Erythroblast (primary cell): ENCODE data around the gene VASH2.
"Not testable (repeated sequence)": the region's sequence is repeated elsewhere in the genome, so short reads cannot be mapped to it uniquely, and the experiment has no call there.

Experiments used
- DNase-seq, 2 experiments: peaks; one replicate each; lab custom pipeline; 2025; lab: John Stamatoyannopoulos, UW
- GATA1 ChIP-seq: IDR thresholded peaks from 2 replicates; pipeline ENCODE4 v1.6.1; 2011; ENCODE audit warnings: low read depth, mild to moderate bottlenecking, control low read depth, low read length, moderate library complexity
- POLR2A ChIP-seq: IDR thresholded peaks from 2 replicates; pipeline ENCODE4 v1.6.1; 2011; ENCODE audit warnings: mild to moderate bottlenecking, low read length

VASH2 gene

DNA sequence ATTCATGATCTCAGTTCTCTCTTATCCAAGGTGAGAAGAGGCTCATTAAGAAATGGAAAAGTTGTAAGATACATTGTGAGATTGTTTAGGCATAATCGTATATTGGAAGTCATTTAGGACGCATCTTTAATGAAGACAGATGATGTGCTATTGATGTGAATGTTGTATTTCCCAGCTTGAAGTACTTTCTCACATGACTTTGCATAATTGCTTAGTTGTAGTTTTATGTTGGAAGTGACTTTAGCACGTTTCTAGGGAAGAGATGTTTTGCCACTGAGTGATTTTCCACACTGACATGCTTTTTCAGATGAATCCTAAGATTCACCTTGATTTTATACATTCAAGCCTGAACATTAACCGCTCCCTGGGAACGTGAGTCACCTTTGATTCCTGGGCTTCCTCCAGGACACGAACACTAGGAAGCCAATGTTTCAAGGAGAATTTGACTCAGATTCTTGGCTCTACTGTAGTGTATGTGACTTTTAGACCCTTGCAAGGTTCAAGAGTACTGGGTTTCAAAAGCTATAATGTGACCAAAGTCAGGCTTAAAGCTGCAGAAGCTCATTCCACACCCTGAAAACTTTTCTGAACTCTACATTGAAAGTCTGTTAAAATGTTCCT is 37.5 kb downstream of the VASH2 start:
- TF ChIP-seq POLR2A (no peak), GATA1 (no peak)
- no peak for DNase-seq

- peak; percentile 14 to 44 for DNase-seq
- TF ChIP-seq POLR2A (no peak), GATA1 (no peak)
Measured at GRCh38 chr1:212990276-212990675, 39.9 kb downstream of the VASH2 start.

GRCh38 chr1:212993960-212994359 is 43.6 kb downstream of the VASH2 start:
- not testable (repeated sequence) for DNase-seq

DNA sequence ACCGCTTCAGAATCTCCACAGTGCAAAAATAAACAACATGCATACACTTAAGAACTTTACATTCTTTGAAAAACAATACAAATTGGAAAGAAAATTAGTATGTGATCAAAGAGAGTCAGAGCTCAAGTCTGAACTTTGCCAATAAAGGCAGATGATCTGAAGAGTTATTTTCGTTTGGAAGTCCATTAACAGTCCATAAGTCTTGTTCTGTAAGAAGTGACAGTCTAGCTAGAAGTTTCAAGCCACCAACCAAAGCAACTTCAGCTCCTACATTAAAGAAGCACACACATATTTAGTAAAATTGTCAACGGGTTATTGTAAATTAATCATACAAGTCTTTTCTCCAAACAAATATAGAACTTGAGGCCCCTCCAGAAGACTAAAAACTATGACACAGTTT is 44.6 kb downstream of the VASH2 start:
- no peak for TF ChIP-seq GATA1
- TF ChIP-seq POLR2A: no peak
- DNase-seq: no peak

DNA sequence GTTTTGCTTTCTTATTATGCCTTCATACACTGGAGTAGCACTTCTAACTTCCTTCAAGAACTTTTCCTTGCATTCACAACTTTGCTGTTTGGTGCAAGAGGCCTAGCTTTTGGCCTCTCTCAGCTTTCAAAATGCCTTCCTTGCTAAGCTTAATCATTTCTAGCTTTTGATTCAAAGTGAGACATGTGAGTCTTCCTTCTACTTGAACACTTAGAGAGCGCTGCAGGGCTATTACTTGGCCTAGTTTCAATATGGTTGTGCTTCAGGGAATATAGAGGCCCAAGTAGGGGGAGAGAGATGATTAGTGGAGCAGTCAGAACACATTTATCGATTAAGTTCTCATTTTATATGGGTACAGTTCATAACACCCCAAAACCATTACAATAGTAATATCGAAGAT is 52.9 kb downstream of the VASH2 start:
- DNase-seq: no peak
- no peak for TF ChIP-seq GATA1

- DNase-seq: no peak
- TF ChIP-seq POLR2A (no peak), GATA1 (no peak)
Measured at GRCh38 chr1:213008564-213008963, 58.2 kb downstream of the VASH2 start.

- TF ChIP-seq GATA1 (no peak), POLR2A (no peak)
- DNase-seq: peak; percentile 38 to 59
Measured at GRCh38 chr1:213014642-213015041, 64.3 kb downstream of the VASH2 start.

GRCh38 chr1:213015099-213016050 is 65.0 kb downstream of the VASH2 start, which contains the start of gene ANGEL2:
Gene ANGEL2 (minus strand): TSS chr1:213015867. CDS start chr1:213015671, 196 bp downstream.
- TF ChIP-seq GATA1 (no peak), POLR2A (peak; percentile 55)
- peak; percentile 98 for DNase-seq

DNA sequence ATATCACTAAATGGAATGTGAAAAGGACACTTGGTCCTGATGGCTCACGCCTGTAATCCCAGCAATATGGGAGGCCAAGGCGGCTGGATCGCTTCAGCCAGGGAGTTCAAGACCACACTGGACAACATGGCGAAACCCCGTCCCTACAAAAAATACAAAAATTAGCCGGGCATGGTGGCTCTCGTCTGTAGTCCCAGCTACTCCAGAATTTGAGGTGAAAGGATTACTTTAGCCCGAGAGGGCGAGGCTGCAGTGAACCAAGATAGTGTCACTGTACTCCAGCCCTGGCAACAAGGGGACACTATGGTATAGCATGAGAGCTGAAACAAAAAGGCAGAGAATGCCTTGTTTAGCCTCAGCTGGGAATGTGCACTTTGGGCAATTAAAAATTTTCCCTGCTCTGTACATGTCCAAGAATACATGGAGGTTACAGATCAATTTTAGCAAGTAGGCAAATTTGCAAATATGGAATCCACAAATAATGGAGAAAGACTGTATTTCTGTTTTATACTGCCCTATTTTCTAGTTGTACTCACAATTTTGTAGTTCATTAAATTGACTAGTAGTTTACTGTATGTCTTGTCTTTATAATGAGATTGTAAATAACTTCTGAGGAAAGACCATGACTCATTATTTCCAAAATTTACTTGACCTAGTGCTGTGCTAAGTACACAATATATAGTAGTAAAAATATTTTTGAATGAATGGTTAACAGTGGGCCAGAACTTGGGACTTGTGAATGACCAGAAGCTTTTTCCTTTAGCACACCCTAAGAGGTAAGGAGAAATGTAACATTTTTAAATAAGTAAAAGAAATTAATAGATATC is 67.3 kb downstream of the VASH2 start:
- DNase-seq: peak; percentile 22 to 30
- no peak for TF ChIP-seq POLR2A
- no peak for TF ChIP-seq GATA1

DNA sequence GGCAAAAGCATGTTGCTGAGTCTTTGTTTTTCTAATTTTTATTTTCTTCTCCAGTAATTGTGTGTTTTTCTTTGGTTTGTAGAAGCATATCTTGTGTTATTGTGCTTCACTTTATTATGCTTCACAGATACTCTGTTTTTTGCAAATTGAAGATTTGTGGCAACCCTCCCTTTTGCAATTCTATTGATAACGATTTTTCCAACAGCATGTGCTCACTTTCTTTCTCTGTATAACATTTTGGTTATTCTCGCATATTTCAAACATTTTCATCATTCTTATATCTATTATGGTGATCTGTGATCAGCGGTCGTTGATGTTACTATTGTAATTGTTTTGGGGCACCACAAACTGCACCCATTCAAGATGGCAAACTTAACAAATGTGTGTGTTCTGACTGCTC is 69.1 kb downstream of the VASH2 start:
- DNase-seq: no peak
- TF ChIP-seq POLR2A (no peak), GATA1 (no peak)

GRCh38 chr1:213020016-213020415 is 69.7 kb downstream of the VASH2 start:
- DNase-seq: no peak
- TF ChIP-seq GATA1 (no peak), POLR2A (no peak)

- not testable (repeated sequence) for DNase-seq
Measured at GRCh38 chr1:213027024-213027423, 76.7 kb downstream of the VASH2 start.

- TF ChIP-seq POLR2A (no peak), GATA1 (no peak)
- peak in 1 of 2 experiments; percentile 5 for DNase-seq
Measured at GRCh38 chr1:213032651-213033050, 82.3 kb downstream of the VASH2 start.

DNA sequence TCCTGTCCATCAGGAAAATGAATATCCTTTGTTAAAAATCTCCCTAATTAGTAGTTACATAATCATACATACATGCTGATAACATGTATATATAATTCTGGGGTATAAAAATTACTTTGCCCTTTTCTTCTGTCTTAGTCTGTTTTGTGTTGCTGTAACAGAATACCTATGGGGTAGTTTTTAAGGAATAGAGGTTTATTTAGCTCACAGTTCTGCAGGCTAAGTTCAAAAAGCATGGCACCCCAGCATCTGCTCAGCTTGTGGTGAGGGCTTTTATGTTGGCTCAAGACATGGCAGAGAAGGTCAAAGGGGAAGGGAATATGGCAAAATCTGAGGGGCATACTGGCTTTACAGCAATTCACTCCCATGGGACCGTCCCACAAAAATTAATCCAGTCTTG is 84.4 kb downstream of the VASH2 start:
- no peak for DNase-seq
- no peak for TF ChIP-seq GATA1
